HG03469 (cell line): ENCODE data around the gene PEBP1.

Experiments
- ATAC-seq: cut with Tn5 transposase; IDR thresholded peaks from one replicate; pipeline ENCODE4 v1.9.1; 2021; ENCODE audit warnings: mild to moderate bottlenecking, moderate library complexity, moderate number of reproducible peaks; ENCODE audit not compliant: unreplicated experiment

PEBP1 gene

DNA sequence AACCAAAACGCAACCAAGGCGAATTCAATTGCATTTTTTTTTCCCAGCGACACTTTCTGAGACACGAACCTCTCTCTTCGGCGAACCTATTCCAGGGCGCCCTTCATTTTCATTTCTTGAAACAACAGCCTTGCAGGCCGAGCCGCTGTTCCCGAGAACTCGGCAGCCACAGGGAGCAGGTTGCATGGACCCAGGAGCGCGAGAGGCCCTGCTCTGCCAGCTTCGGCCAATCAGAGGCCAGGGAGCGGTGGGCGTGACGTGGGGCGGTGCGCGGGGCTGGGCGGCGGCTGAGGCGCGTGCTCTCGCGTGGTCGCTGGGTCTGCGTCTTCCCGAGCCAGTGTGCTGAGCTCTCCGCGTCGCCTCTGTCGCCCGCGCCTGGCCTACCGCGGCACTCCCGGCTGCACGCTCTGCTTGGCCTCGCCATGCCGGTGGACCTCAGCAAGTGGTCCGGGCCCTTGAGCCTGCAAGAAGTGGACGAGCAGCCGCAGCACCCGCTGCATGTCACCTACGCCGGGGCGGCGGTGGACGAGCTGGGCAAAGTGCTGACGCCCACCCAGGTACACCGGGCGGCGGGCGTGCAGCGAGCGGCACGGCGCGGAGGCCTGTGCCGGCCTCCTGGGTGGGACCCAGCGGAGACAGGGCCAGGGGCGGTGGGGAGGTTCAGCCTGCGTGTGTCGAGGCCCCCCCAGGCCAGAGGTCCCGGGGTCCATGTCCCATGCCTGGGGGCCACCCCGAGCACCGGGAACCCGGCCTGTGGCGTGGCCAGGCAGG, at the start of gene PEBP1:
PEBP1 (plus strand) TSS at position 337 of the 771 bp plus-strand sequence; CDS start at position 423, 86 bp downstream.
- peak; percentile 87 for ATAC-seq

DNA sequence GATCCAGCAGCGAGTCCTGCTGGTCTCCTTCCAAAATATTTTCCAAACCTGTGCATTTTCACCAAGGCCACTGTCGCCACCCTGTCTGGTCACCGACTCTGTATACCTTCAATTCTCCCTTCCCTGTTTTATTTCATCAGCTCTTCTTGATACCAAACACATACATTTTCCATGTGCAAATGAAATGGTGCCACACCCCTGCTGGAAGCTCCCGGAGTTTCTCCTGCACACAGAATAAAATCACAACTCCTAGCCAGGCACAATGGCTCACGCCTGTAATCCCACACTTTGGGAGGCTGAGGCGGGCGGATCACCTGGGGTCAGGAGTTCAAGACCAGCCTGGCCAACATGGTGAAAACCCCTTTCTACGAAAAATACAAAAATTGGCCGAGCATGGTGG, 46.1 kb upstream of the PEBP1 start:
- ATAC-seq: no peak

DNA sequence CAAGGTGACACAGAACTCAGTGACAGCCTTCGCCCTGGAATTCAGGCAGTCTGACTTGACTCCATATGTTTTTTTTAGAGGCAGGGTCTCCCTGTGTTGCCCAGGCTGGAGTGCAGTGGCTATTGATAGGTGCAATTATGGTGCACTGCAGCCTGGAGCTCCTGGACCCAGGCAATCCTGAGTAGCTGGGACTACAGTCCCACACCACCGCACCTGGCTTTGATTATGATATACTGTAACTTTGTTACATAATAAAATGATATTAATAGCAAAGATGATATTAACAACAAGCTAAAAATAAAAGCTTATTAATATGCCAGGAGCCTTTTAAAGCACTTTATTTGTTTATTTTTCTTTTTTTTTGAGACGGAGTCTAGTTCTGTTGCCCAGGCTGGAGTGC, 41.9 kb upstream of the PEBP1 start:
- no peak for ATAC-seq

DNA sequence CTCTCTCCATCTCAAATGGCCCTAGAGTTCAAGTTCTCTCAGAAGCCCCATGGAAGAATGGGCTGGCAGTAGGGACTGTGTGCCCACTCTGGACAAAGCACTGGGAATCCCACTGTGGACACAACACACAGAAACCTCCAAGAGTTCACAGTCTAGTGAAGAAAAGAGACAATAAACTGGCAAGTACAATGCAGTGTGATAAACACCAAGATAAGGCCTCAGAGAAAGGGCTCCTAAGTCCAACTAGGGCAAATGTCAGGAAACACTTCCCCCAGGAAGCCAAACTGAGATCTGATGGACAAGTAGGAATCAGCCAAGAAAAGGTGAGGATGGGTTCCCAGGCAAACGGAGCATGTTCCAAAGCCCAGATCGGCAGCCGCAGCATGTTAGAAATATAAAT, 37.5 kb upstream of the PEBP1 start:
- ATAC-seq: no peak

DNA sequence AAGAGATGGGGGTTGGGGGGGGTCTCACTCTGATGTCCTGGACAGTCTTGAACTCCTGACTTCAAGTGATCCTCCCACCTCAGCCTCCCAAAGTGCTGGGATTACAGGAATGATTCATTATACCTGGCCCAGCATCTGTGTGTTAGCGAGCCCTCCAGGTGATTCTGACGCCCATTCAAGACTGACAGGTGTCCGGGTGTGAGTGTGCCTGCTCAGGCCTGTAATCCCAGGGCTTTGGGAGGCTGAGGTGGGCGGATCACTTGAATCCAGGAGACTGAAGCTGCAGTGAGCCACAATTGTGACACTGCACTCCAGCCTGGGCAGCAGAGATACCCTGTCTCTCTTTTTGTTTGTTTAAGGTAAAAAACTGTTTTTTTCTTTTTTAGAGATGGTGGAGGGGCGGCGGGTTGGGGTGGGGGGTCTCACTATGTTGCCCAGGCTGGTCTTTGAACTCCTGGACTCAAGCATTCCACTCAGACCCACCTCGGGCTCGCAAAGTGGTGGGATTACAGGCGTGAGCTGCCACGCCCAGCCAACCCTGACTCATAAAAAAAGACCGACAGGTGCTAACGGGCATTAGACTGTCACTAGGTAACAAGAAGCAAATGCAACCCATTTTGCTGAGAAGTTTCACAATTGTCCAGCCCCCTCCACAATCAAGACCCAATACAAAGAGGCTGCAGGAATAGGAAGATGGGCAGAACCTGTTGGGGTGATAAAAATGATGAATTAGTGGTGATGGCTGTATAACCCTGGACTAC, 36.8 kb upstream of the PEBP1 start:
- no peak for ATAC-seq

DNA sequence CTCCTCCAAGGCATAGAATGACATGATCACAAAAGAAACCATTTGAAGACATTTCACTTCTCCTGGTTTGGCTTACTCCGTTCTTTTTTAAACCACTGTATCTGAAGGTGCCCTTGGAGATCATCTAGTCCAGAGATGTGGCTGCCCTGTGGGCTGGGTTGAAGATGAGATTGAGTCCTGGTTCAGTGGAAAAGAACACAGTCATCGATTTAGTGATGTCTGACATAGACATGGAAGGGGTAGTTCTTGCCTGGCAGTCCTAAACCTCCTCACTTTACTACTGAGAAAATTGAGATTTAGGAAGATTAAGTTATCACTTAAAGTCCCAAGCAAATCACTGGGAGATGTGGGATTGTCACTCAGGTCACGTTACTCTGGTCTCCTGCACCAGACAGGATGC, 34.9 kb upstream of the PEBP1 start:
- ATAC-seq: no peak

DNA sequence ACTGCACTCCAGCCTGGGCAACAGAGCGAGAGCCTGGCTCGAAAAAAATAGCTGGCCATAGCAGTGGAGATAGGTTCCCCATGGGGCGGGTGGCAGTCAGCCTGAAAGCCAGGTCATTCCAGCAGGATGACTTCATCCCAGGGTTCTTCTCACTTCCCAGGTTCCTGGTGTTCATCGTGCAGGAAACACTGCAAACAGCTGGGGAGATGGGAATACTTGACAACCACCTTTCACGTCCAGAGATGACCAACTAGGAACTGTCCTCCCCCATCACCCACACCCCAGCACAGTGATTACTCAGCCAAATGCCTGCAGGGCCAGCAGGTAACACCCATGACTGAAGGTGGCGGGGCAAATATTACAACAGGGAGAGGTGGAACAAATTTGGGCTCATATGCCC, 33.9 kb upstream of the PEBP1 start:
- no peak for ATAC-seq

DNA sequence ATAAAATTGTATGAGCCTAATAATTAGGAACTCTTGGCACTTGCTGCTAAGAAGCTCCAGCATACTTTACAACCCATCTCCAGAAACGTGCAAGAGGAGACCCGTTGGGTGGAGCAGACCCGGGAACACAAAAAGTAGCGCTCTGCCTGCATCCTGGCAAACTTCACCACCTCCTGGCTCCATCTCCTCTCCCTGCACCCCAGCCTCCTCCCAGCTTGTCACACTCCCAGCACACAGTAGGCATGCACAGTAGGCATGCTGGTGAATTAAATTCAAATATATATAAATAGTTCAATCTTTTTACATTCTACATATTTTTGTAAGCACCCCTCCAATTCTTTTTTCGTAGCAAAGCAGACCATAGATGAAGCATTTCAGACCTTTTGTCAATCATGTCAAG, 33.3 kb upstream of the PEBP1 start:
- ATAC-seq: no peak

DNA sequence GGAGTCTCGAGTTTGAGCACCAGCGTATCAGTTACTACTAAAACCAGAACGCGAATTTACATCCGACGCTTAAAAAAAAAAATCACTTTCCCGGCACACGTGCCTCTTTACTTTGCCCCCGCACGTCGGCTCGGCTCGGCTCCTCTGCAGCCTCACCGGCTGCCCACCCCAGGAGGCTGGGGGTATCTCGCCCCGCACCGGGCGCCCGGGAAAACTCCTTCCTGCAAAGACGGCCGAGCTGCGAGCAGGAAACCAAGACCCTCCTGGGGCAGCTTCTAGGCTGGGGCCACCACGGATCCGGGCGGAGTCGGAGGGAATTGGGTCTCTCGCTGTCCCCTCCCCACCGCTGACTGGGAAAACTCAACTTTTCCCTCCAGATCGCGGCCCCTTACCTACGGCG, 32.7 kb upstream of the PEBP1 start:
- ATAC-seq: no peak

DNA sequence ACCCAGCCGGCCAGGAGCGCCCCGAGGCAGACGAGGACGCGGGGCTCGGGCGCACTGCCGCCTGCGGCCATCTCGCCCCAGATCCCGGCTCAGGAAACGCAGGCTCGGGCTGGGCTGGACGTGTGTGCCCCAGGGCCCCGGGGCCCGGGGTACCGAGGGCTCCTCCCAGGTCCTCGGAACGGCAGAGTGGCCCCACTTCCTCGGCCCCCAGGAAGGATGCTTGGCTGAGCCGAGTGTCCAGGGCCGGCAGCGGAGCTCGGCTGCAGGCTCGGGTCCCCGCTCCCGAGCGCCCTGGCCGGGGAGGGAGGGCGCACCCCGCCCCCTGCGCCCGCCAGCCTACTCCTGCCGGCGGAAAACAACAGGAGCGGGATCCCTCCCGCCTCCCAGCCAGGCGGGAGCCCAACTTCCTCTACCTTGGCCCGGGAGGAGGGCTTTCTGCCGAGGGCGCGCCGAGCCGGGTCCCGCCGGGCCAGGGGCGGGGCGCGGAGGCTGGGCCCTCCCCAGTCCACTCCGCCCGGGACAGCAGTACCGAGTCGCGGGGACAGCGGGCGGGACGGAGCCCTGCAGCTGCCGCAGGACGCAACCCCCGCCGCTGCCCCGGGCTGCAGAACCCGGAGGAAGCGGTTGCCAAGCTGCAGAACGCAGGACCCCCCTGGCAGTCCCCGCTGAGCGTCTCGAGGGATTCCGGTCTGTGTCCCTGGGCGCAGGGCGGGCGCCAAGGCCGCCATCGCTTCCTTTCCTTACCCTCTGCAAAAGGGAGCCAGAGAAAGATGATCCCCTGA, 32.1 kb upstream of the PEBP1 start, which contains the start of gene VSIG10:
VSIG10 (minus strand) TSS at position 411 of the 782 bp plus-strand sequence; CDS start at position 71, 340 bp downstream.
- no peak for ATAC-seq

DNA sequence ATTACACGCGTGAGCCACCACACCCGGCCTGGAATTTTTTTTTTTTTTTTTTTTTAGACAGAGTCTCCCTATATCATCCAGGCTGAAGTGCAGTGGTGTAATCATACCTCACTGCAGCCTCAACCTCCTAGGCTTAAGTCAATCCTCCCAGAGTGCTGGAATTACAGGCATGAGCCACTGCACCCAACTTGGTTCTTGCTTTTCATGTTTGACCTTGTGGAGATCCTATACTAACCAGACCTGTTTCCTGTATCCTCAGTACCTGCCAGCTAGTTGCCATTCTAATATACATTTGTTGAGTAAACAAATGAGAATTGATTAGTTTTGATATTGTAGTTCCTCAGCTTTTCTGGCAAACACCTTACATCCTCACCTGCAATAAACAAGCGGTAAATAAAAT, 28.9 kb upstream of the PEBP1 start:
- ATAC-seq: no peak

DNA sequence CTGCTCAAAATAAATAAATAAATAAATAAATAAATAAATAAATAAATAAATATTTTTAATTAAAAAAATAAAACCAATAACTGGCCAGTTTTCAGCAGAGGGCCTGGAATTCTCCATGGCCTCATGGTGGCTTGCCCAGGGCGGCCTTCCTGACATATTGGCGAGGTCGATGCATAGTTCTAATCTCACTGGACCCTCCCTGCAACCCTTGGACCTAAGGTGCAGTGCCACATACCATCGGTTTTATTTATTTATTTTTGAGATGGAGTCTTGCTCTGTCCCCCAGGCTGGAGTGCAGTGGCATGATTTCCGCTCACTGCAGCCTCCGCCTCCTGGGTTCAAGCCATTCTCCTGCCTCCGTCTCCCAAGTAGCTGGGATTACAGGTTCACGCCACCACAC, 28.2 kb upstream of the PEBP1 start:
- no peak for ATAC-seq

DNA sequence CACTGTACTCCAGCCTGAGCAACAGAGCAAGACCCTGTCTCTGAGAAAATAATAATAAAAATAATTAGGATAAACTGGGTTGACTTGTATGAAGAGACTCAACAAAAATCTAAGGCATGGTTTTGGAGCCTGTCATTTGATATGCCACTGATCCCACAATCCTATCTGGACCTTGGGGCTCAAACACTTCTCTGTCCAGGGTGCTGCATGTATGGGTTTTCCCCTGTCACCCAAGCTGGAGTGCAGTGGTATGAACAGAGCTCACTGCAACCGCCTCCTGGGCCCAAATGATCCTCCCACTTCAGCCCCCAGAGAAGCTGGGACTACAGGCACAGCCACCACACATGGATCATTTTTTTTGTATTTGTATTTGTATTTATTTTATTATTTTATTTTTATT, 26.8 kb upstream of the PEBP1 start:
- ATAC-seq: no peak

DNA sequence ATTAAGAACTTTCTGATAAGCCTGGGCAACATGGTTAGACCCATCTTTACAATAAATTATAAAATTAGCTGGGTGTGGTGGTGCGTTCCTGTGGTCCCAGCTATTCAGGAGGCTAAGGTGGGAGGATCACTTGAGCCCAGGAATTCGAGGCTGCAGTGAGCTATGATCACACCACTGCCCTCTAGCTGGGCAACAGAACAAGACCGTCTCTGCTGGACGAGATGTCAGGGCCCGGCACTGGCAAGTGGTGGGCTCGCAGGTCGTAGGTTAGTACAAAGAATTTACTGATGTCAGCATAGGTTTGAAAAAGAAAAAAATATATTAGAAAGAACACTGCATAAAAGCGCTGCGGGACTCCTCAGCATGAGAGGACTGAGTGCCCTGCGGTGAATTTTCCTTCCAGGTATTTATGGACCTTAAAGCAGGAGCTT, 16.5 kb upstream of the PEBP1 start:
- ATAC-seq: no peak

DNA sequence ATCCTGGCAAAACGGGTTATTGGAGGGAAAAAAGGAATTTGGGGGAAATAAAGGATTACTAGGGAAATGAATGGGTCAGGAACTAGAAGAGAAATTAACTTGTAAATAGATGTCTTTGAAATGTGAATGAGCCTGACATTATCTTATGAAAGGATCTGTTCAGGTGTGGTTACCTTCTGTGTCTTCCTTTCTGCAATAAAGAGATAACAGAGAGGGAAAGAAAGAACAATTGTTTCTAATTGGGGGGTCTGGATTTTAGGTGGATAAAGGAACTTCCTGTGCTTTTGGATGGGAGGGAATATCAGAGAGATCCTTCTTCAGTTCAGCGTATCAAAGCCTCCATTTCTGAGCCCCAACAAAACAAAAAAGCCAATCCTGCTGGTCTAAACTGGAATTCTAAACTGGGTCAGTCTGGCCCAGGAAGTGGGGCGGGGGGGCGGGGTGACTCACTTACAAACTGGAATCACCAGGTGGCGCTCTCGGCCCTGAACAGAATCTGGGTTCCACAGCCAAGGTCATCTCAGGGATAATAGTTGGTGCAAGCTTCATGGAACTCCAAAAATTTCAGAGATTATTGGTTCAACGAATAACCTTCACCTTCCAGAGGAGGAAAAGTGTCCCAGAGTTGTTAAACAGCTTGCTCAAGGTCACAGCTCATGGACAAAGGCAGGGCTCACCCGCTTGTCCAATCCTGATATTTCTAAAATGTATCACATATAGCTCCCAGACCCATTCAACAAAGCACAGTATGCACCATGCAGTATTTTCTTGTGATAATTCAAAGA, 15.2 kb upstream of the PEBP1 start:
- no peak for ATAC-seq

DNA sequence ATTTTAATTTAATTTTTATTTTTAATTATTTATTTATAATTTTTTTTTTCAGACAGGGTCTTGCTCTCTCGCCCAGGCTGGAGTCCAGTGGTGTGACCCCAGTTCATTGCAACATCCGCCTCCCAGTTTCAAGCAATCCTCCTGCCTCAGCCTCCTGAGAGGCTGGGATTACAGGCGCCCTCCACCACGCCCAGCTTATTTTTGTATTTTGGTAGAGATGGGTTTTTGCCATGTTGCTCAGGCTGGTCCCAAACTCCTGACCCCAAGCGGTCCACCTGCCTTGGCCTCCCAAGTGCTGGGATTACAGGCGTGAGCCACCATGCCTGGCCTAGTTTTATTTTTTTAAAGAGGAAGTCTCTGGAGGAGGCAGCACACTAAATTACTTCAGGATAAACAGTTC, 13.7 kb upstream of the PEBP1 start:
- ATAC-seq: no peak

DNA sequence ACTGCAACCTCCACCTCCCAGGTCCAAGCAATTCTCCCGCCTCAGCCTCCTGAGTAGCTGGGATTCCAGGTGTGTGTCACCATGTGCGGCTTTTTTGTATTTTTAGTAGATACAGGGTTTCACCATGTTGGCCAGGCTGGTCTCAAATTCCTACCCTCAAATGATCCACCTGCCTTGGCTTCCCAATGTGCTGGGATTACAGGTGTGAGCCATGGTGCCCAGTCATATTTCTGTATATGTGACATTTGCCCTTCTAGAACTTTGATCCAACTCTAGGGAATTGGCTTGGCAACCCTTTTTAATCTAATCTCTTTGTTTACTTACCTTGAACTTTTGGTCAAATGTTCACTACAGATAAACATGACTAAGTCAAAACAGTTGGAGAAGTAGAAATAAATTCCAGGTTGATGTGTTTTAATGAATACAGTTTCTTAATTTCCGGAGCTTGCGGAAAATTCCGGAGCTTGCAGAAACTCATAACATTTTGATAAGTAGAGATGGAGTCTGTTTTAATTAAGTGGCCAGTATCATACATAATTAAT, 11.5 kb upstream of the PEBP1 start:
- no peak for ATAC-seq

DNA sequence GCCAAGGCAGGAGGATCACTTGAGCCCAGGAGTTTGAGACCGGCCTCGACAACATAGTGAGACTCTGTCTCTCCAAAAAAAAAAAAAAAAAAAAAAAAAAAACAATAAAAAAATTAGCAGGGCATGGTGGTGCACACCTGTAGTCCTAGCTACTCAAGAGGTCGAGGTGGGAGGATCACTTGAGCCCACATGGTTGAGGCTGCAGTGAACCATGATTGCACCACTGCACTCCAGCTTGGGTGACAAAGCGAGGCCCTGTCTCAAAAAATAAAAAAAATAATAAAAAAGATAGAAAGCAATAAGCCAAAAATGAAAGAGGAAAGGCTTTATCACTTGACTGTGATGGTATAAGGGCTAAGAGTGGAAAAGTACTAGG, 10.2 kb upstream of the PEBP1 start:
- ATAC-seq: no peak

DNA sequence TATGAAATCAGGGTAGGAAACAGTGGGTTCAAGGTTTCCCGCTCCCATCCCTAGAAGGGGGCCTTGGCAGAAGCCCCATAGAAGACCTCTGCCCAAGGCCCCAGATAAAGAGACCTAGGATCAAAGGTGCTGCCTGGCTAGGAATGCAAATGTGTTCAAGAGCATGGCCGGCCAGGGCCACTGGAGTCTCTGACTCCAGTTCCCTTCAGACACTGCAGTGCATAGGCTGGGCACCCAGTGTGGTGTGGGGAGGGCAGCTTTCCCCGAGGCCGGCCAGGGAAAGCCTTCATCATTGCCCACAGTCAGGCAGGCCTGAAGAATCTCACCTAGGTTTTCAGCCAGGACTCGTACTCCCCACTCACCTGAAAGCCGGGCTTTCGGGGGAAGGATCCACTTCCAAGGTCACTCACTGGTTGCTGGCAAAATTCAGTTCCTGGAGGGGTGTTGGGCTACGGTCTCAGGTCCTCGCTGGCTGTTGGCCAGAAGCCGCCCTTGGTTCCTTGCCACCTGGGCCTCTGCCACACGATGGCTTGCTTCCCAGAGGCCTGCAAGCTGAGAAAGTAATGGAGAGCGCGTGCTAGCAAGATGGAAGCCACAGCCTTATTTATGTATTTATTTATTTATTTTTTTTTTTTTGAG, 9.7 kb upstream of the PEBP1 start:
- no peak for ATAC-seq

DNA sequence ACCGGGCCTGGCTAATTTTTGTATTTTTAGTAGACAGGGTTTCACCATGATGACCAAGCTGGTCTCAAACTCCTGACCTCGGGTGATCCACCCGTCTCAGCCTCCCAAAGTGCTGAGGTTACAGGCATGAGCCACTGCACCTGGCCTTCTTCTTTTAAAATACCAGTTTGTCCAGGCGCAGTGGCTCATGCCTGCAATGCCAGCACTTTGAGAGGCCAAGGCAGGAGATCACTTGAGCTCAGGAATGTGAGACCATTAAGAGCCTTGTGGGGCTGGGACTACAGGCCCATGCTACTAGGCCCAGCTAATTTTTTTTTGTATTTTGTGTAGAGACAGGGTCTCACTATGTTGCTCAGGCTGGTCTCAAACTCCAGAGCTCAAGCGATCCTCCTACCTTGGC, 8.1 kb upstream of the PEBP1 start:
- no peak for ATAC-seq
